Gastroesophageal sphincter (tissue), 4 donors: Measurements from ENCODE around the gene TMEM163. TPM values are rescaled to one million over a fixed set of nuclear protein-coding genes. Genes with fewer than 3 reads are reported as not detected.

Source experiments
- ATAC-seq: fragments of 150-250 bp; one replicate; pipeline ENCODE4 v1.9.1; 2016; ENCODE audit warnings: mild to moderate bottlenecking, moderate library complexity
- H3K27ac ChIP-seq, 4 donors: fragments of 200-600 bp; sonication (generic) in 3 of 4; 1 replicate in 3 of 4; 2 replicates in 1 of 4; pipeline ENCODE4 v1.5.1; 2016 to 2019
- H3K27me3 ChIP-seq: fragments of 200-600 bp; sonication (generic); one replicate; pipeline ENCODE4 v1.5.1; 2019
- H3K36me3 ChIP-seq, 2 donors: fragments of 200-600 bp; sonication (generic); one replicate each; pipeline ENCODE4 v1.5.1; 2019; ENCODE audit warnings: control low read depth in 1 of 2
- H3K4me1 ChIP-seq, 3 donors: fragments of 200-600 bp; sonication (generic); 1 replicate in 2 of 3; 2 replicates in 1 of 3; pipeline ENCODE4 v1.5.1; 2016 to 2019; ENCODE audit warnings: control low read depth in 2 of 3
- H3K4me3 ChIP-seq, 2 donors: fragments of 200-600 bp; sonication (generic); one replicate each; pipeline ENCODE4 v1.5.1; 2019; ENCODE audit warnings: mild to moderate bottlenecking in 1 of 2, moderate library complexity in 1 of 2
- H3K9me3 ChIP-seq, 3 donors: fragments of 200-600 bp; sonication (generic); one replicate each; pipeline ENCODE4 v1.5.1; 2017 to 2019; ENCODE audit warnings: control low read depth in 2 of 3
- CTCF ChIP-seq, 4 experiments: fragments of 200-600 bp in 2 of 4; fragments of 450-650 bp in 2 of 4; sonication (generic) in 1 of 4; IDR thresholded peaks; one replicate each; pipeline ENCODE4 v1.5.1; 2017 to 2019; ENCODE audit warnings: antibody characterized with exemption in 4 of 4, mild to moderate bottlenecking in 2 of 4, moderate library complexity in 2 of 4
- EP300 ChIP-seq: sonication (generic); formaldehyde crosslinking; IDR thresholded peaks from one replicate; pipeline ENCODE4 v1.6.1; 2017; ENCODE audit warnings: antibody characterized with exemption, mild to moderate bottlenecking
- POLR2A ChIP-seq, 2 donors: fragments of 450-650 bp; IDR thresholded peaks; one replicate each; pipeline ENCODE4 v1.6.1; 2017; ENCODE audit warnings: antibody characterized with exemption in 2 of 2, mild to moderate bottlenecking in 2 of 2, moderate library complexity in 1 of 2
- POLR2AphosphoS5 ChIP-seq: sonication (generic); formaldehyde crosslinking; IDR thresholded peaks from one replicate; pipeline ENCODE4 v1.6.1; 2017; ENCODE audit warnings: antibody characterized with exemption
- WGBS, 2 donors: methylation state at CpG; one replicate each; pipeline ENCODE4 v1.1.5; 2018; ENCODE audit warnings: low coverage in 1 of 2; 5-methylcytosine and 5-hydroxymethylcytosine counted together
- total RNA-seq, 4 donors: library from RNA; depleted of rRNA; stranded (reverse); fragments of >200 nt; gene quantifications; one replicate each; pipeline ENCODE4 v1.1.0, GENCODE V29; 2016

TMEM163 gene
- total RNA-seq, 4 donors from 2014 or later, result 0.27 to 2.5 (median 0.60) TPM

GRCh38 chr2:134448650-134449049, 270.1 kb downstream of the TMEM163 start:
- peaks cover 0 to 52% of the 10 kb centered on the region in 2 donors for H3K36me3 ChIP-seq
- no peak for TF ChIP-seq EP300
- TF ChIP-seq POLR2A (IDR thresholded peaks at IDR 0.05), result no peak
- TF ChIP-seq CTCF (IDR thresholded peaks at IDR 0.05), result no peak
- no peak for TF ChIP-seq POLR2AphosphoS5
- no peak overlapping the region for H3K27ac ChIP-seq
- WGBS, 2 donors, result 83% methylated on average over 1 of the region's 6 CpGs; no CpG with 5 or more reads in 1 of the 2 donors
- H3K4me1 ChIP-seq, result peaks cover 0 to 5% (median 0%) of the 10 kb centered on the region in 3 donors
- no peak for ATAC-seq
- no peak overlapping the region for H3K4me3 ChIP-seq
- H3K27me3 ChIP-seq, result no peaks in the 10 kb centered on the region
- no peaks in the 10 kb centered on the region for H3K9me3 ChIP-seq

GRCh38 chr2:134447669-134448068, 271.1 kb downstream of the TMEM163 start:
- no peak overlapping the region for H3K27ac ChIP-seq
- H3K4me1 ChIP-seq, result peaks cover 0 to 5% (median 0%) of the 10 kb centered on the region in 3 donors
- no peak overlapping the region for H3K4me3 ChIP-seq
- H3K36me3 ChIP-seq, result peaks cover 0 to 52% of the 10 kb centered on the region in 2 donors
- WGBS, 2 donors, result 70 to 100% methylated on average over 1 to 2 of the region's 4 CpGs
- no peaks in the 10 kb centered on the region for H3K9me3 ChIP-seq
- TF ChIP-seq CTCF (IDR thresholded peaks at IDR 0.05) (no peak), EP300 (no peak), POLR2A (IDR thresholded peaks at IDR 0.05) (no peak), POLR2AphosphoS5 (no peak)
- no peak for ATAC-seq
- H3K27me3 ChIP-seq, result no peaks in the 10 kb centered on the region

- peaks cover 0 to 5% (median 0%) of the 10 kb centered on the region in 3 donors for H3K4me1 ChIP-seq
- TF ChIP-seq POLR2A (IDR thresholded peaks at IDR 0.05) (no peak), CTCF (IDR thresholded peaks at IDR 0.05) (no peak), POLR2AphosphoS5 (no peak), EP300 (no peak)
- H3K36me3 ChIP-seq, result peaks cover 0 to 63% of the 10 kb centered on the region in 2 donors
- H3K27me3 ChIP-seq, result no peaks in the 10 kb centered on the region
- no peaks in the 10 kb centered on the region for H3K9me3 ChIP-seq
- ATAC-seq, result no peak
- 73 to 88% methylated on average over 2 to 3 of the region's 8 CpGs for WGBS, 2 donors
- H3K27ac ChIP-seq, result no peak overlapping the region
- no peak overlapping the region for H3K4me3 ChIP-seq
Observed at GRCh38 chr2:134446383-134447017, 272.3 kb downstream of the TMEM163 start.

- Histone ChIP-seq H3K36me3 (peaks cover 0 to 68% of the 10 kb centered on the region in 2 donors), H3K27me3 (no peaks in the 10 kb centered on the region), H3K4me3 (no peak overlapping the region), H3K27ac (no peak overlapping the region), H3K4me1 (peaks cover 0 to 5% (median 0%) of the 10 kb centered on the region in 3 donors), H3K9me3 (no peaks in the 10 kb centered on the region)
- ATAC-seq, result no peak
- 81 to 100% methylated on average over 2 to 8 of the region's 11 CpGs for WGBS, 2 donors
- TF ChIP-seq EP300 (no peak), POLR2AphosphoS5 (no peak), POLR2A (IDR thresholded peaks at IDR 0.05) (no peak), CTCF (IDR thresholded peaks at IDR 0.05) (no peak)
Observed at GRCh38 chr2:134445985-134446382, 272.8 kb downstream of the TMEM163 start.

GRCh38 chr2:134445116-134445515, 273.7 kb downstream of the TMEM163 start:
- TF ChIP-seq CTCF (IDR thresholded peaks at IDR 0.05) (no peak), EP300 (no peak), POLR2AphosphoS5 (no peak), POLR2A (IDR thresholded peaks at IDR 0.05) (no peak)
- ATAC-seq, result no peak
- 96% methylated on average over 4 of the region's 4 CpGs; no CpG with 5 or more reads in 1 of the 2 donors for whole genome bisulfite sequencing, 2 donors
- Histone ChIP-seq H3K4me3 (no peak overlapping the region), H3K27ac (no peak overlapping the region), H3K27me3 (no peaks in the 10 kb centered on the region), H3K36me3 (peaks cover 0 to 69% of the 10 kb centered on the region in 2 donors), H3K9me3 (no peaks in the 10 kb centered on the region), H3K4me1 (peaks cover 0 to 5% (median 0%) of the 10 kb centered on the region in 3 donors)
